Astrocyte of the spinal cord (primary cell): ENCODE measurements around the gene GRIK1.

Source experiments
- DNase-seq: peaks from one replicate; pipeline ENCODE4 v3.0.0; 2011; ENCODE audit warnings: low read depth, low spot score
- H3K4me3 ChIP-seq: 2 replicates; pipeline ENCODE4 v1.5.1; 2011; ENCODE audit warnings: low read depth, mild to moderate bottlenecking, low read length, moderate library complexity
- CTCF ChIP-seq: IDR thresholded peaks from 2 replicates; pipeline ENCODE4 v1.5.1; 2012; ENCODE audit warnings: low read depth, mild to moderate bottlenecking, low read length, inconsistent platforms
- in situ Hi-C: cut with HindIII; loops from 2 replicates; pipeline ENCODE4 v1.10.0; 2017; ENCODE audit warnings: low sequenced_read_pairs

GRIK1 gene

GRCh38 chr21:29751473-29752185 lies 188.2 kb downstream of the GRIK1 start:
- no peak for DNase-seq
- no peak overlapping the region for H3K4me3 ChIP-seq
- in situ Hi-C loops = no loop called here
- no peak for TF ChIP-seq CTCF

GRCh38 chr21:29749957-29750356 lies 189.8 kb downstream of the GRIK1 start:
- no peak for DNase-seq
- in situ Hi-C loops = no loop called here
- no peak for TF ChIP-seq CTCF
- H3K4me3 ChIP-seq = no peak overlapping the region

- TF ChIP-seq CTCF = no peak
- in situ Hi-C loops = no loop called here
- no peak for DNase-seq
- H3K4me3 ChIP-seq = no peak overlapping the region
These were observed 190.6 kb downstream of the GRIK1 start for GRCh38 chr21:29749223-29749622.

- in situ Hi-C loops = no loop called here
- no peak for DNase-seq
- no peak overlapping the region for H3K4me3 ChIP-seq
- TF ChIP-seq CTCF = no peak
These were observed 191.2 kb downstream of the GRIK1 start for GRCh38 chr21:29748391-29749167.

GRCh38 chr21:29741761-29742160 lies 198.0 kb downstream of the GRIK1 start:
- DNase-seq = no peak
- in situ Hi-C loops = no loop called here
- H3K4me3 ChIP-seq = no peak overlapping the region
- no peak for TF ChIP-seq CTCF

- TF ChIP-seq CTCF = no peak
- in situ Hi-C loops = no loop called here
- no peak overlapping the region for H3K4me3 ChIP-seq
- DNase-seq = no peak
These were observed 200.6 kb downstream of the GRIK1 start for GRCh38 chr21:29739176-29739575.
